ENCODE measurements around the gene TMX1.

Gene TMX1

GRCh38 chr14:51242545-51243490 lies 2.8 kb downstream of the TMX1 start:
- DNase-seq (ENCODE audit: low read depth) = no peak

DNA sequence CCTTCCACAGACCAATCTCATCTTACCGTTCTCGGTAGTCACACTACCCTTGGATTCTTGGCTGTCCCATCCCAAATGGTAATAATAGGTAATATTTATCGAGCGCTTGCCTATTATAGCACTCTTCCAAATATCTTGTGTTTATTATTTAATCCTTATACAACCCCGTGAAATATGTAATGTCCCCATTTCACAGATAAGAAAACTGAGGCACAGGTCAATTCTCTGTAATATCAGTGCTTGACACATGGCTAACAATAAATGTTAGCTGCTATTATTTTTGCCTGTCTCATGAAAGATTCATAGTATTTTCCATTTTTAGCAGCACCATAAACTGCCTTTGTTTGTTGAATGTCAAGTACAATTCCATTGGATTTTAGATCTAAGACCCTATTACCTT lies 4.5 kb downstream of the TMX1 start:
- no peak for DNase-seq (ENCODE audit: low read depth)

DNA sequence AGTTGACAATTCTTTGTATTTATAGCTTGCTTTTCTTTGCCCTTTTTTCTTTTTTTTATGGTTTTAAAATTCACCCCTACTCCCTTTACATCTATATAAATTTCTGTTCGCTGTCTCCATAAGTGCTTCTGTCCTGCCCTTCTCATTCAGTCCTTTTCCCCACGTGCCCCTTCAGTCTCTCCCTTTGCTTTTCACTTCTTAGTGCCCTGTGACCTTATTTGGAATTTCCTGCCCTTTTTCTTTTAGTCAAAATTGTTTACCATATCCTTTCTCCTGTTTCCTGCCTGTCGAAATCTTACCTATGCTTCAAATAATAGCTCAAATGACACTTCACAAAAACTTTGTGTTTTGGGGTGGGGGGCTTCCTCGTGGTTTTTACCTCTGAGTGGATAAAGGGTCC lies 6.0 kb downstream of the TMX1 start:
- DNase-seq (ENCODE audit: low read depth) = no peak

DNA sequence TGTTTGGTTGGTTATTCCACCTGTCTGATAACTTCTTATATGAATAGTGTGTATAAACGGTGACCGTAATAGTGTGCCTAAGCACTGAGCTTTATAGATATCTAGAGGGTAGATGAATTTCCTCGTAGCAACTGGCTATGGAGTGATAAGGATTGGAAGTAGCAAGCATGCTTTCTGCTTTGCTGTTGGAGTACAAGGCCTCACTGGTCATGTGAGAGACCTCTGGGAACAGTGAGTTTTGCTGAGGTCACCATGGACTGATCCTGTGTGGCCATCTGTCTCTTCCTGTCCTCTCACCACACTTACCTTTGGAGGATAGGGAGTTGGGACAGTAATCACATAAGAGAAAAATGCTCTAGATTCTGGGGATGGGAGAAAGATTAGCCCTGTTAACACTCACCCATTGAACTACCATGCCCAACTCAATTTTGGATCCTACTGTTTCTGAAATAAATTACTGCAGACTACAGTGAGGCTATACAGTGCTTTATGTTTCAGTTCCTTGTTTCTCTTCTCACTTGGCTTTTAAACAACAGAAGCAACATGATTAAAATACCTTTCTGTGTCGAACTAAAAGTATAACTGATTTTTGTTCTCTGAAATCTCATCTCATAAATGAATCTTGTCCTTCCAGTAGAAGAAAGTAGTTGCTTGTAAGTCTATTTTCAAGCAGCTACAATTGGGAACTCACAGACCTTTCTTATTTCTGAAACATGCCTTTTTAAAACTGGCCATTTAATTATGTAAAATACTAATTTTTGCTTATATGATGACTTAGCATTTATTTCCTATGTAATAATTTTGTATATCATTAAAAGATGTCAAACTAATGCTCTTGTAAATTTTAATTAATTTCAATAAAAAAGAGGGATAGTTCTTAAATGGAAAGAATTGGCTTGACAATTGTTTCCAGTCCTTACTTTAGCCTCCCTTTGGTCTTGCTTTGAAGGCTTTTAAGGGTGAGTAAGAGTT lies 8.3 kb downstream of the TMX1 start:
- DNase-seq (ENCODE audit: low read depth) = no peak

DNA sequence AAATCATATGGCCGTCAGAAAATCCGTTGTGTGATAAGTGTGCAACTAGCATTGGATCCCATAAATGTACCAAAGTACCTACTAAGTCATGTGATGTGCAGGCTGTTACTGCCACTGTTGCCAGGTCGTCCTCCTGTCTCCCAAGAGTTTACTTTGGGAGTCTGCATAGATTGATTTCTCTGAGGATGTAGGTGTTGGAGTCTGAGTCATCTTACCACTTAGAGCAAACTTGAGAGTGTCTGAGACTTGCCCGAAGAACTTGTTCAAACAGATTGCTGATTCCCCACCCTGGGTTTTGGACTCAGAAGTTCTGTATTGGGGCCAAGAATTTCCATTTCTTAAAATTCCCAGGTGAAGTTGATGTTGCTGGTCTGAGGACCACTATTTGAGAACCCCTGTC lies 11.4 kb downstream of the TMX1 start:
- DNase-seq (ENCODE audit: low read depth) = no peak

DNA sequence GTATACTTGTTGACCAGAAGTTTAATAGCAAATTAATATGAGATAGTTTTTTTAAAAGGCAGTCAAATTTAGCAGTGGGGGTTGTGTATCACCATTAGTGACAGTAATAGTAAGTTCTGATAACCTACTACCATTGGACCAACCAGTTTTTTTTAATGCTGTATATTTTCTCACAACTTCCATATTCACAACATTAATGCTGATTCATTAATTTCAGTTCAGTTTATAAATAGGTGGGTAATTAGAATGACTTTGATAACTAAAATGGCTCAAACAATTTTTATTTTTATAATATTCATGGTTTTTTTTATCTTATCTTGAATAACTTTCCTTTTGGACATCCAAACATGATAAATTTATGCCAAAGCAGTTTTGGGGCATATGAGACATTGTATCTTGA lies 13.8 kb downstream of the TMX1 start:
- DNase-seq (ENCODE audit: low read depth) = no peak

DNA sequence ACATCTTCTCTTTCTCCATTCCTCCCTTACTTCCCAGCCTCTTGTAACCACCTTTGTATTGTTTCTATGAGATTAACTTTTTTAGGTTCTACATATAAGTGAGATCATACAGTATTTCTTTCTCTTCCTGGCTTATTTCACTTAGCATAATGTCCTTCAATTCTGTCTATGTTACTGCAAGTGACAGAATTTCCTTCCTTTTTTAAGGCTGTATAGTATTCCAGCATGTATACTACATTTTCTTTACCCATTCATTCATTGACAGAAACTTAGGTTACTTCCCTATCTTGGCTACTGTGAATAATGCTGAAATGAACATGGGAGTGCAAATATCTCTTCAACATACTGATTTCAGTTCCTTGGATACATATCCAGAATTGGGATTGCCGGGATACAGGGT lies 18.2 kb downstream of the TMX1 start:
- no peak for DNase-seq (ENCODE audit: low read depth)

DNA sequence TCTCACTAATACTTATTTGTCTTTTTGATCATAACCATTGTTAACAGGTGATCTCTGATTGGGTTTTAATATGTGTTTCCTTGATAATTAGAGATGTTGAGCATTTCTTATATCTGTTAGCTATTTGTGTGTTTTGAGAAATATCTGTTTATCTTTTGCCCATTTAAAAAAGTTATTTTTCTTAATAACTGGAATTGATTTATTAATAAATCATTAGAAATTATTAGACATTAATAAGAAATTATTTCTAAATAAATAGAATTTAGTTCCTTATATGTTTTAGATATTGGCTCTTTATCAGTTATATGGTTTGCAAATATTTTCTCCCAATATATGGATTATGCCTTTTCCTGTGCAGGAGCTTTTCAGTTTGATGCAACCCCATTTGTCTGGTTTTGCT lies 18.7 kb downstream of the TMX1 start:
- no peak for DNase-seq (ENCODE audit: low read depth)

DNA sequence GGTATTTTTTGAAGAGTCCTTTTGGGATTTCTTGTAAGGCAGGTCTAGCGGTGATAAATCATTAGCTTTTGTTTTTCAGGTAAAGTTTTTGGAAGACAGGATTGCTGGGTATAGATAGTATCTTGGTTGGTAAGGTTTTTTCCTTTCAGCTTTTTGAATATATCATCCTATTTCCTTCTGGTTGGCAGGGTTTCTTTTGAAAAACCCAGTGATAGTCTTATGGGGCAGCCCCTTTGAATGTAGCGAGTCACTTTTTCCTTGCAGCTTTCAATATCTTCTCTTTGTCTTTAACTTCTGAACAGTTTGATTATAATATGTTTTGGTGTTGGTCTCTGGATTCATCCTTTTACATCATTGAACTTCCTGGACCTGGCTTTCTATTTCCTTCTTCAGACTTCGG lies 20.2 kb downstream of the TMX1 start:
- no peak for DNase-seq (ENCODE audit: low read depth)

- no peak for DNase-seq (ENCODE audit: low read depth)
Observed at GRCh38 chr14:51261151-51261550, 21.1 kb downstream of the TMX1 start.

- no peak for DNase-seq (ENCODE audit: low read depth)
Observed at GRCh38 chr14:51262868-51263267, 22.8 kb downstream of the TMX1 start.

- no peak for DNase-seq (ENCODE audit: low read depth)
Observed at GRCh38 chr14:51269634-51270033, 29.6 kb downstream of the TMX1 start.

- no peak for DNase-seq (ENCODE audit: low read depth)
Observed at GRCh38 chr14:51276605-51277004, 36.6 kb downstream of the TMX1 start.

- DNase-seq (ENCODE audit: low read depth) = no peak
Observed at GRCh38 chr14:51277753-51278415, 37.8 kb downstream of the TMX1 start.

DNA sequence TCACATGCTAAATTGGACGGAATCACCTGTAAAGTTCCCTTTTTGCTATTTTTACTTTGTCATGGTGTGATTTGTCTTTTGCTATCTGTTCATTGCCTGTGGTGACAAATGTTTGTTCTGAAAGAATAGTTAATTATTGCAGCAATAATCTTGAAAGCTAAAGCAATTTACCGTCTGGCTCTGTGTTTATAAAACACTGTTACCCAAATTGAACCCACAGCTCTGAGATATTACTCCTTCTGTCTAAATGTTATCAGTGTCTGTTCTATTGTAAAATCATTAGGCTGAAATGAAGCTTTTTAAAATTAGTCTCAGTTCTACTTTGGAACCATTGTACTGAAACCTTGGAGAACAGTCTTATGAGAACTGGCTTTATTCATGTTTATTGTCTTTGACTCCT lies 42.5 kb downstream of the TMX1 start:
- no peak for DNase-seq (ENCODE audit: low read depth)

GRCh38 chr14:51283402-51284085 lies 43.5 kb downstream of the TMX1 start:
- DNase-seq (ENCODE audit: low read depth) = peak; percentile 81

- no peak for DNase-seq (ENCODE audit: low read depth)
Observed at GRCh38 chr14:51284241-51284640, 44.2 kb downstream of the TMX1 start.

DNA sequence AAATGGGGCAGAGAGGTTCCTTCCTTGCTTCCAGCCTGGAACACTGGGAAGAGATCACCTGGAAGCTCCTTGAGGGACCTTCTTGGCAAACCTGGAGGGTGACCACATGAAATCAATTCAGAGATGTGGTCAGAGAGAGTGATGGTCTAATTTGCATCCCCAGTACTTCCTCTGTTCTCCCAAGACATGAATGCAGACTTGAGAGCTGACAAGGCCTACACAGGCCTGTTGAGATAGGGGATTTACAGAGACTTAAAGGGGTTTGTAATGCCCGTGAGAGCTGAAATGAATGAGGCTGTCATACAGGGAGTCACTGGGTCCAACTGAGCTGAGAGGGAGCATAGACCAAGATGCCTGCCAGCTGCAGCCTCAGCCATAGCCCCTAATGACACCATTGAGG lies 45.1 kb downstream of the TMX1 start:
- no peak for DNase-seq (ENCODE audit: low read depth)

GRCh38 chr14:51289169-51289568 lies 49.1 kb downstream of the TMX1 start:
- no peak for DNase-seq (ENCODE audit: low read depth)

DNA sequence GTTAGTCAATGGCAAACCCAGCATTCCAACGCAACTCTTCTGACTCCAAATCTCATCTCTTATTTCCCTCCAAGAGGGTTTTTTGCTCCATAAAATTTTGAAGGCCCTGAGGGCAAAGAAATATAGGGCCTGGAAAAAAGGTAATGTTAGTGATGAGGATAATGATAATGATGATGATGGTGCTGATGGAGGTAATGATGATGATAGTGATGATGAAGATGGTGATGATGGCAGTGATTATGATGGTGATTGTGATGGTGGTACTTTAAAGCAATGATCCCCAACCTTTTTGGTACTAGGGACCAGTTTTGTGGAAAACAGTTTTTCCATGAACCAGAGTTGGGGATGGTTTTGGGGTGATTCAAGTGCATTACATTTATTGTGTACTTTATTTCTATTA lies 50.1 kb downstream of the TMX1 start:
- DNase-seq (ENCODE audit: low read depth) = no peak

GRCh38 chr14:51291016-51291415 lies 51.0 kb downstream of the TMX1 start:
- no peak for DNase-seq (ENCODE audit: low read depth)
